MCF 10A (cell line): ENCODE data around the gene LARP4B. TPM values are rescaled to one million over a fixed set of nuclear protein-coding genes. Genes with fewer than 3 reads are reported as not detected.

Experiments used
- BruUV-seq: library from RNA; stranded (reverse); fragments of 400-500 nt; replicated peaks from 2 replicates; lab custom pipeline; 2021; lab: Mats Ljungman, UMichigan
- CTCF ChIA-PET: fragments of 300-600 bp; sonication (Branson Sonifier 250); formaldehyde crosslinking; extraction: SDS; loops from one replicate; lab custom pipeline; 2021; ENCODE audit warnings: antibody characterized with exemption, inconsistent platforms; lab: Yijun Ruan, JAX
- POLR2A ChIA-PET: fragments of 300-600, 350-650 bp; sonication (Branson Sonifier 250); formaldehyde crosslinking; extraction: SDS; loops from one replicate; lab custom pipeline; 2020; ENCODE audit warnings: antibody characterized with exemption, inconsistent platforms; lab: Yijun Ruan, JAX
- DNase-seq: peaks from one replicate; pipeline ENCODE4 v3.0.0-alpha.2; 2018; ENCODE audit not compliant: unreplicated experiment
- H3K27ac Mint-ChIP-seq: one replicate; pipeline ENCODE4 v1.8.0; 2022; ENCODE audit warnings: mild to moderate bottlenecking, low read depth, mixed read lengths; ENCODE audit not compliant: unreplicated experiment
- H3K27me3 Mint-ChIP-seq: one replicate; pipeline ENCODE4 v1.8.0; 2022; ENCODE audit warnings: mixed read lengths; ENCODE audit not compliant: insufficient read depth, unreplicated experiment
- H3K36me3 Mint-ChIP-seq: one replicate; pipeline ENCODE4 v1.8.0; 2022; ENCODE audit warnings: mild to moderate bottlenecking, moderate library complexity, mixed read lengths; ENCODE audit not compliant: insufficient read depth, unreplicated experiment
- H3K4me1 Mint-ChIP-seq: one replicate; pipeline ENCODE4 v1.8.0; 2022; ENCODE audit warnings: mixed read lengths; ENCODE audit not compliant: insufficient read depth, unreplicated experiment
- H3K4me3 Mint-ChIP-seq: one replicate; pipeline ENCODE4 v1.8.0; 2022; ENCODE audit warnings: mild to moderate bottlenecking, moderate library complexity, mixed read lengths; ENCODE audit not compliant: unreplicated experiment
- H3K9me3 Mint-ChIP-seq: one replicate; pipeline ENCODE4 v1.8.0; 2022; ENCODE audit warnings: mixed read lengths; ENCODE audit not compliant: unreplicated experiment
- CTCF ChIP-seq: fragments of 200-600 bp; IDR thresholded peaks from one replicate; pipeline ENCODE4 v1.8.0; 2022; ENCODE audit warnings: antibody characterized with exemption, mild to moderate bottlenecking; ENCODE audit not compliant: unreplicated experiment
- intact Hi-C: fragments of 100-400 bp; cut with micrococcal nuclease; formaldehyde crosslinking; loops from 2 replicates; pipeline ENCODE4 v1.14.1; 2022
- total RNA-seq: library from RNA; stranded (reverse); gene quantifications from 2 replicates; pipeline ENCODE4 v1.2.3, GENCODE V29; 2022

LARP4B gene
- total RNA-seq, 1 experiment from 2014 or later: 131 TPM

- intact Hi-C loops: no loop called here
- BruUV-seq: no TSS peak
- no peaks in the 10 kb centered on the region for H3K4me1 Mint-ChIP-seq
- H3K9me3 Mint-ChIP-seq: no peaks in the 10 kb centered on the region
- H3K4me3 Mint-ChIP-seq: no peak overlapping the region
- no peak for TF ChIP-seq CTCF
- ChIA-PET POLR2A (no interaction called here), CTCF (interaction anchor here (0.6 to 1.0 kb wide), 4 partner anchors 29 to 651 kb away, joined by 3 to 5 read pairs (median 4); no protein-coding TSS in a partner anchor)
- DNase-seq: no peak
- H3K27me3 Mint-ChIP-seq: no peaks in the 10 kb centered on the region
- H3K36me3 Mint-ChIP-seq: peaks cover 82% of the 10 kb centered on the region
- no peak overlapping the region for H3K27ac Mint-ChIP-seq
Observed at GRCh38 chr10:812787-813186, 118.7 kb downstream of the LARP4B start.

GRCh38 chr10:811379-812175 is 119.9 kb downstream of the LARP4B start:
- Mint-ChIP-seq H3K27me3 (no peaks in the 10 kb centered on the region), H3K27ac (no peak overlapping the region), H3K36me3 (peaks cover 82% of the 10 kb centered on the region), H3K4me1 (no peaks in the 10 kb centered on the region), H3K9me3 (no peaks in the 10 kb centered on the region), H3K4me3 (no peak overlapping the region)
- ChIA-PET CTCF (interaction anchor here (1.0 kb wide), 1 partner anchor 299 kb away, joined by 4 read pairs; no protein-coding TSS in a partner anchor), POLR2A (interaction anchor here (0.6 to 1.0 kb wide), 2 partner anchors 15 to 16 kb away, joined by 3 read pairs; no protein-coding TSS in a partner anchor)
- BruUV-seq: no TSS peak
- intact Hi-C loops: no loop called here
- DNase-seq: no peak
- no peak for TF ChIP-seq CTCF

- H3K4me1 Mint-ChIP-seq: no peaks in the 10 kb centered on the region
- no peak for TF ChIP-seq CTCF
- H3K27me3 Mint-ChIP-seq: no peaks in the 10 kb centered on the region
- BruUV-seq: no TSS peak
- no peak for DNase-seq
- intact Hi-C loops: no loop called here
- H3K4me3 Mint-ChIP-seq: no peak overlapping the region
- H3K27ac Mint-ChIP-seq: no peak overlapping the region
- H3K9me3 Mint-ChIP-seq: no peaks in the 10 kb centered on the region
- peaks cover 81% of the 10 kb centered on the region for H3K36me3 Mint-ChIP-seq
- ChIA-PET POLR2A (interaction anchor here (1.0 kb wide), 1 partner anchor 15 kb away, joined by 3 read pairs; no protein-coding TSS in a partner anchor), CTCF (interaction anchor here (1.0 kb wide), 1 partner anchor 299 kb away, joined by 4 read pairs; no protein-coding TSS in a partner anchor)
Observed at GRCh38 chr10:810351-810846, 121.1 kb downstream of the LARP4B start.

- POLR2A ChIA-PET: no interaction called here
- DNase-seq: no peak
- Mint-ChIP-seq H3K4me1 (no peaks in the 10 kb centered on the region), H3K36me3 (peaks cover 77% of the 10 kb centered on the region), H3K9me3 (no peaks in the 10 kb centered on the region), H3K4me3 (no peak overlapping the region), H3K27ac (no peak overlapping the region), H3K27me3 (no peaks in the 10 kb centered on the region)
- intact Hi-C loops: no loop called here
- TF ChIP-seq CTCF: no peak
- BruUV-seq: no TSS peak
- CTCF ChIA-PET: interaction anchor here (1.0 kb wide), 1 partner anchor 298 kb away, joined by 4 read pairs; no protein-coding TSS in a partner anchor
Observed at GRCh38 chr10:809671-810350, 121.7 kb downstream of the LARP4B start.
